Heart left ventricle (tissue), 13 donors: Measurements from ENCODE around the gene SPART.
"Not testable (repeated sequence)": the region's sequence is repeated elsewhere in the genome, so short reads cannot be mapped to it uniquely, and the experiment has no call there.

ENCODE experiments used
- CTCF ChIP-seq, 12 donors: fragments of 200-600 bp; sonication (generic) in 4 of 12; IDR thresholded peaks; one replicate each; pipeline versions ENCODE4 v1.5.0 to v1.8.0; 2018 to 2022; ENCODE audit warnings: antibody characterized with exemption in 12 of 12, mild to moderate bottlenecking in 5 of 12
- POLR2A ChIP-seq, 2 donors: fragments of 450-650 bp; IDR thresholded peaks; one replicate each; pipeline ENCODE4 v1.6.1; 2017; ENCODE audit warnings: antibody characterized with exemption in 2 of 2, mild to moderate bottlenecking in 2 of 2, moderate library complexity in 2 of 2
- donor health status: ischemic (EF 13 %, LVEDD 7.1; RV severe dilation, severe dysfunction).
- donor health status: DM: no; HTN: yes; CAD: no.
- donor health status: DM: no; HTN: no; CAD: no.
- donor health status: ischemic (EF 25% LVEDD 6.9; RV normal size, moderate dysfunction).
- donor health status: ischemic (EF 25% LVEDD 5.7; RV mildly dilated, moderate dysfunction).
- donor health status: ischemic (EF 35%, LVEDD 5.7; RV mildly dilated, moderate dysfunction).
- donor health status: nonischemic (EF 11% LVEDD 7.7; RV severe dilation, severe dysfunction).
- donor health status: DM: yes; HTN: yes; CAD: no.
- donor health status: PGD.
- donor health status: ischemic (EF 29% LVEDD 5.4; RV normal size, mild dysfunction).
- donor health status: nonischemic (EF 23%, LVEDD 6.1; RV moderate dilation, normal function).

- not testable (repeated sequence) for TF ChIP-seq CTCF, POLR2A (IDR thresholded peaks at IDR 0.05)
Observed at GRCh38 chr13:36324881-36325280, 21.3 kb downstream of the SPART start.
